Right forelimb (tissue), 1 donor: ENCODE results near the gene COPZ1.
A peak's percentile ranks its signal among the peaks of the same experiment; 100 is the strongest.
"Not testable (repeated sequence)": the region's sequence is repeated elsewhere in the genome, so short reads cannot be mapped to it uniquely, and the experiment has no call there.

Experiments
- DNase-seq: peaks from one replicate; pipeline ENCODE4 v3.0.0-alpha.2; 2018

The COPZ1 gene

GRCh38 chr12:54324617-54325441 is at the start of gene COPZ1:
COPZ1 (plus strand) TSS chr12:54325131; CDS start chr12:54325164, 33 bp downstream.
- peak; percentile 96 for DNase-seq

- DNase-seq = no peak
Observed at GRCh38 chr12:54276368-54276767, 48.6 kb upstream of the COPZ1 start.

- no peak for DNase-seq
Observed at GRCh38 chr12:54277823-54278276, 47.1 kb upstream of the COPZ1 start.

- DNase-seq = no peak
Observed at GRCh38 chr12:54279227-54279631, 45.7 kb upstream of the COPZ1 start.

- peak; percentile 99 for DNase-seq
Observed at GRCh38 chr12:54279632-54280467, 45.1 kb upstream of the COPZ1 start, which contains the start of gene CBX5. CBX5 (minus strand) TSS chr12:54280122; CDS start chr12:54257650, 22,472 bp downstream.

- peak; percentile 93 for DNase-seq
Observed at GRCh38 chr12:54280468-54281260, 44.3 kb upstream of the COPZ1 start, which contains the start of gene HNRNPA1. HNRNPA1 (plus strand) TSS chr12:54280726; CDS start chr12:54280808, 82 bp downstream.

GRCh38 chr12:54281261-54281638 is 43.7 kb upstream of the COPZ1 start:
- DNase-seq = not testable (repeated sequence)

- not testable (repeated sequence) for DNase-seq
Observed at GRCh38 chr12:54281694-54282093, 43.2 kb upstream of the COPZ1 start.

- DNase-seq = no peak
Observed at GRCh38 chr12:54282949-54283593, 41.9 kb upstream of the COPZ1 start.

GRCh38 chr12:54284070-54284780 is 40.7 kb upstream of the COPZ1 start:
- not testable (repeated sequence) for DNase-seq

GRCh38 chr12:54285150-54286041 is 39.5 kb upstream of the COPZ1 start:
- no peak for DNase-seq

- DNase-seq = no peak
Observed at GRCh38 chr12:54286042-54287030, 38.6 kb upstream of the COPZ1 start.

- DNase-seq = no peak
Observed at GRCh38 chr12:54287261-54288157, 37.4 kb upstream of the COPZ1 start.

GRCh38 chr12:54292083-54292930 is 32.6 kb upstream of the COPZ1 start:
- no peak for DNase-seq

GRCh38 chr12:54292931-54293241 is 32.0 kb upstream of the COPZ1 start:
- no peak for DNase-seq

- DNase-seq = no peak
Observed at GRCh38 chr12:54294152-54294952, 30.6 kb upstream of the COPZ1 start.
